Stomach (tissue), 9 donors: Measurements from ENCODE around the gene NXPH4. TPM values are rescaled to one million over a fixed set of nuclear protein-coding genes. Genes with fewer than 3 reads are reported as not detected.

ENCODE experiments used
- DNase-seq, 2 donors: peaks; one replicate each; pipeline versions ENCODE4 v3.0.0 to v3.0.0-alpha.2; 2013 to 2019
- H3K27ac ChIP-seq, 5 donors: fragments of 200-600 bp in 4 of 5; sonication (generic) in 4 of 5; one replicate each; pipeline ENCODE4 v1.5.1; 2013 to 2019; ENCODE audit warnings: mild to moderate bottlenecking in 1 of 5, moderate library complexity in 1 of 5
- H3K27me3 ChIP-seq, 3 donors: fragments of 200-600 bp; sonication (generic); one replicate each; pipeline ENCODE4 v1.5.1; 2017 to 2019; ENCODE audit warnings: mixed run types in 1 of 3
- H3K36me3 ChIP-seq, 4 donors: fragments of 200-600 bp; sonication (generic); 1 replicate in 3 of 4; 2 replicates in 1 of 4; pipeline ENCODE4 v1.5.1; 2016 to 2019
- H3K4me1 ChIP-seq, 4 donors: fragments of 200-600 bp; sonication (generic); one replicate each; pipeline ENCODE4 v1.5.1; 2016 to 2019
- H3K4me3 ChIP-seq, 4 donors: fragments of 200-600 bp; sonication (generic) in 3 of 4; one replicate each; pipeline ENCODE4 v1.5.1; 2016 to 2019; ENCODE audit warnings: mild to moderate bottlenecking in 1 of 4
- H3K9me3 ChIP-seq, 4 donors: fragments of 200-600 bp; sonication (generic); one replicate each; pipeline ENCODE4 v1.5.1; 2016 to 2019
- CTCF ChIP-seq, 7 experiments: fragments of 450-650 bp in 4 of 7; fragments of 200-600 bp in 3 of 7; sonication (generic) in 3 of 7; IDR thresholded peaks; one replicate each; pipeline ENCODE4 v1.5.1; 2016 to 2019; ENCODE audit warnings: antibody characterized with exemption in 7 of 7, control low read depth in 2 of 7, mild to moderate bottlenecking in 1 of 7
- EP300 ChIP-seq: sonication (generic); formaldehyde crosslinking; IDR thresholded peaks from one replicate; pipeline ENCODE4 v1.6.1; 2017; ENCODE audit warnings: antibody characterized with exemption
- POLR2A ChIP-seq, 4 donors: fragments of 450-650 bp; IDR thresholded peaks; one replicate each; pipeline ENCODE4 v1.6.1; 2016; ENCODE audit warnings: antibody characterized with exemption in 4 of 4, control low read depth in 2 of 4, mild to moderate bottlenecking in 1 of 4, moderate library complexity in 1 of 4
- POLR2AphosphoS5 ChIP-seq, 3 donors: sonication (generic); formaldehyde crosslinking; IDR thresholded peaks; one replicate each; pipeline ENCODE4 v1.6.1; 2016; ENCODE audit warnings: antibody characterized with exemption in 3 of 3
- WGBS, 5 donors: extraction: QIAGEN DNeasy Blood & Tissue Kit in 3 of 5; methylation state at CpG; one replicate each; pipeline versions ENCODE4 v1.1.5 to v1.1.7; 2013 to 2018; 5-methylcytosine and 5-hydroxymethylcytosine counted together
- intact Hi-C: fragments of 100-400 bp; cut with DNase I; formaldehyde crosslinking; loops from one replicate; pipeline ENCODE4 v1.15.1; 2023; ENCODE audit warnings: low total_unique reads
- polyA plus RNA-seq, 3 donors: library from polyadenylated mRNA; stranded (reverse); fragments of 200-250 nt; gene quantifications; one replicate each; pipeline ENCODE4 v1.2.3, GENCODE V29; 2013
- total RNA-seq, 5 donors: library from RNA; depleted of rRNA; stranded (reverse); fragments of >200 nt; gene quantifications; one replicate each; pipeline versions ENCODE4 v1.1.0 to v1.2.3, GENCODE V29; 2014 to 2016
- donor health status: healthy with polysubstance abuse.
- donor health status: Bipolar disorder and iron deficiency.
- donor health status: healthy.

The NXPH4 gene
- total and polyA plus RNA-seq, 8 donors: 0.18 to 0.44 (median 0.30) TPM; not detected in 5

- Histone ChIP-seq H3K4me1 (peaks cover 59 to 89% (median 85%) of the 10 kb centered on the region in 4 donors), H3K9me3 (no peaks in the 10 kb centered on the region), H3K27ac (peak overlapping the region in 3 of 5 donors; percentile 15 to 25 (median 24)), H3K36me3 (no peaks in the 10 kb centered on the region), H3K27me3 (peaks cover 24 to 97% (median 72%) of the 10 kb centered on the region in 3 donors), H3K4me3 (peak overlapping the region; percentile 40 to 61 (median 52))
- peak; percentile 52 to 84 for DNase-seq
- 0 to 1% (median 1%) methylated on average over 35 to 72 of the region's 72 CpGs for WGBS, 5 donors
- TF ChIP-seq POLR2A (IDR thresholded peaks at IDR 0.05) (no peak), POLR2AphosphoS5 (IDR thresholded peaks at IDR 0.05) (no peak), CTCF (IDR thresholded peaks at IDR 0.05) (no peak), EP300 (no peak)
- intact Hi-C loops: no loop called here
Measured at GRCh38 chr12:57240066-57240921, 23.7 kb downstream of the NXPH4 start.

DNA sequence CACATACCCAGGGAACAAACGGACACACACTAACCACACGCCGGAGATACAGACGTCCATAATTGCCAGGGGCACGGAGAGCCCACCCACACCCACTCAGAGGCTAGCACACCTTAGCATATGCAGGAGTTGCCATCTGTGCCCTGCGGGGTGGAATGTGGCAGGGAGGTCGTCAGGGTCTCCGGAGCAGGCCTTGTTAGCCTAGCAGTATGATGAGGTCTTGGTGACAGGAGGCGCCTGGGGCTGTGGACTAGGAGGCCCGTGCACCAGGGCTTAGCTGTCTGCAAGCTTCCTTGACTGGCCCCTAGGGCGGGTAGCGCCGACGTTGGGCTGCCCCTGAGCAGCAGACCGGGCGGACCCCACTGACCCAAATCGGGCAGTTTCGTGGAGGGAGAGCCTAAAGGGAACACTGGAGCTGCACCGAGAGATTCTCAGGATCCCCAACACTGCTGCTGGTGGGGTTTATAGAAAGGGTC lies 24.4 kb downstream of the NXPH4 start:
- H3K4me3 ChIP-seq: peak overlapping the region in 3 of 4 donors; percentile 40 to 61 (median 54)

DNA sequence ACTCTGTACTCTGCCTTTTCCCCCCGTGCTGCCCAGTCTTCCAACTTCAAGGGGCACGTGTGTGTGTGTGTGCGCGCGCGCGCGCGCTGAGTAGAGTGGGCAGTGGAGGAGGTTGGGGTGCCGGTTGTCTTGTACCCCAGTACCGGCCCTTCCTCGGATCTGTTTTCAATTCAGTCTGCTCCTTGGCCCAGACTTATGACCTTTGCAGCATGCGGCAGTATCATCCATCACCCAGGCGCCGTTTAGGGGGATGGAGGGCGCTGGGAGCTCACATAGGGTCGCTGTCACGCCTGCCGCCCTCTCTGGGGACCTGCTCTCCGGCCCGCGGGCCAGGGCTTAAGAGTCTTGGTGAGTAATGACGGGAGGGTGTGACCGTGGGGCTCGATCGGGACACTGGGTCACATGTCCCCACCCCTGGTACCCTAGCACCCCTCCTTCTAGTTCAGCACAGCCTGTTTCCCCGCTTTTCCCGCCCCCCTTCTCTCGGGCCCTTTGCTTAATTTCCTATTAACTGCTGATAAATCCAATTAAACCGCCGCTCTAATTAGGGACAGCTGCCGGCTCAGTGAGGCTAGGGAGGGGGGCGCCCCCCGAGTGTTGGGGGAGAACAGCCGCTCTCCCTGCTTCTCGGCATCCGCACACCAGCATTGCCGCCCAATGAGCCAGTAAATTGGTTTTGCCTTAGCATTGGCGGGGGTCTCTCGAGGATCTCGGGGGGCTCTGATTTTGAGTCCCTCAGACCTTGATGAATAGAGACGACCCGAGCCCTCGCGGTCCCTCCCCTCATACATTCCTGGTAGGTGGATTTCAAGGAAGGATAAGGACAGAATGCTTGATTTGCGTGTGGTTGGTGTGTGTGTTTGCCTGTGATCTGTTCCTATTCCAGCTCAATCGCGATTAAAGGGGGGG lies 25.1 kb downstream of the NXPH4 start:
- Histone ChIP-seq H3K36me3 (no peaks in the 10 kb centered on the region), H3K27me3 (peaks cover 24 to 84% (median 66%) of the 10 kb centered on the region in 3 donors), H3K27ac (no peak overlapping the region), H3K4me1 (peaks cover 59 to 77% (median 75%) of the 10 kb centered on the region in 4 donors), H3K4me3 (peak overlapping the region in 2 of 4 donors; percentile 40 to 53), H3K9me3 (no peaks in the 10 kb centered on the region)
- intact Hi-C loops: no loop called here
- TF ChIP-seq EP300 (no peak), CTCF (IDR thresholded peaks at IDR 0.05) (no peak), POLR2AphosphoS5 (IDR thresholded peaks at IDR 0.05) (no peak), POLR2A (IDR thresholded peaks at IDR 0.05) (no peak)
- DNase-seq: peak in 1 of 2 donors; percentile 36
- 7 to 11% (median 9%) methylated on average over 35 to 48 of the region's 48 CpGs for WGBS, 5 donors

More for the DNA sequence above, 24.4 kb downstream of the NXPH4 start:
- H3K27me3 ChIP-seq: peaks cover 24 to 90% (median 72%) of the 10 kb centered on the region in 3 donors
- no peaks in the 10 kb centered on the region for H3K9me3 ChIP-seq
- intact Hi-C loops: no loop called here
- no peak overlapping the region for H3K27ac ChIP-seq
- no peaks in the 10 kb centered on the region for H3K36me3 ChIP-seq
- TF ChIP-seq EP300 (no peak), POLR2A (IDR thresholded peaks at IDR 0.05) (no peak), CTCF (IDR thresholded peaks at IDR 0.05) (no peak), POLR2AphosphoS5 (IDR thresholded peaks at IDR 0.05) (no peak)
- 9 to 25% (median 11%) methylated on average over 4 to 19 of the region's 19 CpGs for WGBS, 5 donors
- peak in 1 of 2 donors; percentile 48 for DNase-seq
- H3K4me1 ChIP-seq: peaks cover 59 to 84% (median 82%) of the 10 kb centered on the region in 4 donors

GRCh38 chr12:57242329-57242690 lies 25.7 kb downstream of the NXPH4 start:
- Histone ChIP-seq H3K4me1 (peaks cover 59 to 70% (median 69%) of the 10 kb centered on the region in 4 donors), H3K36me3 (no peaks in the 10 kb centered on the region), H3K27me3 (peaks cover 24 to 83% (median 63%) of the 10 kb centered on the region in 3 donors), H3K9me3 (no peaks in the 10 kb centered on the region), H3K4me3 (peak overlapping the region; percentile 22 to 53 (median 38)), H3K27ac (peak overlapping the region in 1 of 5 donors; percentile 14)
- 0 to 2% (median 1%) methylated on average over 6 to 18 of the region's 18 CpGs for WGBS, 5 donors
- intact Hi-C loops: no loop called here
- peak; percentile 58 to 70 for DNase-seq
- no peak for TF ChIP-seq EP300
- no peak for TF ChIP-seq CTCF (IDR thresholded peaks at IDR 0.05)
- no peak for TF ChIP-seq POLR2A (IDR thresholded peaks at IDR 0.05)
- TF ChIP-seq POLR2AphosphoS5 (IDR thresholded peaks at IDR 0.05): no peak
